HG03103 (cell line): Measurements from ENCODE around the gene PARD3.

Source experiments
- ATAC-seq: cut with Tn5 transposase; IDR thresholded peaks from one replicate; pipeline ENCODE4 v1.9.1; 2021; ENCODE audit warnings: low read depth; ENCODE audit not compliant: unreplicated experiment

PARD3 gene

DNA sequence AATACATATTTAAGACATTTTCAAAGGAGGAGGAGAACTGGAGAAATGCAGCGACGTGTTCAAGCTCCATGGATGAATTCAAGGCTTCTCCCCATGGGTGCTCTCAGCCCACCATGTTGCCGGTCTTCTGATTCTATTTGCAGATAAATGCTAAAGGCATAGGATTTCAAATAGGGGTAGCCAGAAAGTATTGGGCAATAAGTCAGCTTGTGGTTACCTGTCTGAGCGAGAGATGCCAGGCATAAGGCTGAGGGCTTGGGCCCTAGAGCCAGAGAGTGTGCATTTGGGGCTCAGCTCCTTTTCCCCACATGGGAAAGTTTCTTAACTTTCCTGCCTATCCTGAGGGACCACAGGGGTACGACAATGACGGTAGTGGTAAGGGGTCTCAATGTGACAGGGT lies 180.0 kb downstream of the PARD3 start:
- no peak for ATAC-seq

- ATAC-seq, result no peak
Measured at GRCh38 chr10:34633374-34633773, 181.7 kb downstream of the PARD3 start.

DNA sequence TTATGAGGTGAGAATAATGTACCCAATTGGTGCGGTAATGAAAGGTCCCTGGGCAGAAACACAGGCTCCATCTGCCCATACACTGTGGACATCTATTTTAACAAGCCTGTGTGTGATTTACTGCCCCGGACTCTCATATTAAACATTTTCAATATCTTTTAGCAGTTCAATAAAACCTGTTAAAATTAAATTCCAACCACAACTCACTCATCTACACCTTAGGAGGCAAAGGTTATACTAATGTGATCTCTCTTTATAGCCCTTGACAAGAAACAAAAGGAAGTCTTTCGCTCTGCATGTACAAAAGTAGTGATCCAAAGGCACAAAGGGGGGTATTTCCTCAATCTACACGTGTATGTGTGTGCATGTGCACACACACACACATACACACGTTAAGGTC lies 186.0 kb downstream of the PARD3 start:
- ATAC-seq, result no peak

DNA sequence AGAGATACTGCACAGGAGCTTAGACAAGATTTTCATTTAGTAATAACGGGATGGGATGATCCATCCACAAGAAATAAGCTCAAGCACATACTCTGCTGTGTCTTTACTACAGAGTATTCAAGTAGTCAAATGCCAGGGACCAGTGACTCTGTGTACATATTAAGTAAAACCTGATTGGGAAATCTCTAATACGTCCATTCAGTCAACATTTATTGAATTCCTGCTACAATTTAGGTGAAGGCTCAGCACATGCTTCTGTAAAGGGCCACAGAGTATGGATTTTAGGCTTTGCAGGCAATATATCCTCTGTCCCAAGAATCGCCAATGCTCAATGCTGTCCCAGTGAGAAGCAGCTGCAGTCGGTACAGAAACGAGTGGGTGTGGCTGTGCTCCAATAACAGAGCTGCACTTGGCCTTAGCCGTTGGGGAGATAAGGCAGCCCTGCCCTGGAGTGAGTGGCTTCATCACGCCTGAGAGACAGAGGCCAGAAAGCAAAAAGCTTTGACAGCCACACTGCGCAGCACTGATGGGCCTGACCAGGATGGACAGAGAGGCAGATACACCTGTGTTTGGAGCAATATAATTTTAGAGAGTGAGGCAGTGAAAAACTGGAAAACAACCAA lies 186.8 kb downstream of the PARD3 start:
- no peak for ATAC-seq

- no peak for ATAC-seq
Measured at GRCh38 chr10:34627741-34628140, 187.4 kb downstream of the PARD3 start.

- no peak for ATAC-seq
Measured at GRCh38 chr10:34627331-34627730, 187.8 kb downstream of the PARD3 start.

DNA sequence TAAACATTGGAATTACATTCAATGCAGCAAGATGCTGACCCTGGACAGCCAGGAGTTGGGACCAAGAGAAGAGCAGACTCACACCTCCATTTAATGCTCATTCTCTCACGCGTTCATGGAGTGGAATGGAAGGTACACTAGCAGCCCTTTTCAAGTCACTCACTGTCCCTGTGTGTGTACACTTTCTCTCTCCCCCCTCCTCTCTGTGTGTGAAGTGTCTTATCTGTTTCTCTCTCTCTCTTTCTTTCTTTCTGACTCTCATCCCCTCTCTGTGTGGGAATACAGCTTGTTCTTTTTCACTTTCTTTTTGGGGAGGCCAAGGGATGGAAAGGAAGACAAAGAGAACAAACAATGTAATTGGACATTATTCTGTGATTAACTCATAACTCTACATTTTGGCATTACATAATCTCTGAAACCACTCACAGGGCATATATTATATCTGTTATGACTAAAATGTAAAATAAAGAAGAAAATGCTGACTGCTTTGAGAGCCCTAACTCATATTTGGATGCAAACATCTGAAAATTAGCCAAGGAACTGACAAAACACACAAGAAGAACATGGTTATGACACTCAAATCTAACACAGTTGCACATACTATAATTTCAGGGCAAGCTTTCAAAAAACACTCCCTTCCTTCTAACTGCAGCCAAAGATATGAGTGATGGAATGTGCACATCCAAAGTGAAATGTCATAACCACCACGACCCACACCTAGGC lies 188.8 kb downstream of the PARD3 start:
- ATAC-seq, result no peak

DNA sequence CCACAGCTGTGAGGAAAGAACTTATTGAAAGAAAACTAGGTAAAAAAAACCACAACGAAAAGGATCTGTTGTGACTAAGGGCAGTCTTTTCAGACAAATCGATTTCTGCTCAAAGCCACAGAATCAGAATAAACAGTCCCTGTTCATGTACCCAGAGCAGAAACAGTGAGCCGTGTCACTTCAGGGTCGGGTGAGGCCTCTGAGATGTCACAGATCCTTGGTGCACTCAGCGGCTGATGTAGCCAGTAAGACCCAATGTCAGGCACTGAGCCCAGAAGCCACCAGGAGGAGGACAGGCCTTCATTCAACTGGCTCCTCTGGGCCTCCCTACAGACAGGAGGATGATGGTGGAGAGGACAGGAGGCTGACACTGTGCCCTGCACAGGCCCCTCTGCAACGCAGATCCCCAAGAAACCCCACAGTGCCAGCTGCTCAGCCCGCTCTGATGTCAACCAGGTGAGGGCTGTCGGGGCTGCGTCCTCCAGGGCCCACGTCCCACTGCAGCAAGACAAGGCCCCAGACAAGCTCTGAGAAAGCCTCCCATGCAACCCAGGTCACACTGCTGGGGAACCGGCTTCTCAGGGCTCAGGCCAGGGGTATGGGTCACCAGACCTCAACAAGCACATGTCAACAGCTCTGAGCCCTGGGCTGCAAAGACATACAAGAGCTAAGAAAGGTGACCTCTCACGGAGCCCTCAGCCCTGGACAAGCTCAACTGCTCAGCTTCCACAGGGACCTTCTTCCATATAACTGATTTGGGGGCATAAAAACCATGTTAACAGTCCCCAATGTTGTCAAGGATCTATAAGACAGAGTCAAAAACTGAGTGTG lies 190.6 kb downstream of the PARD3 start:
- ATAC-seq, result no peak

DNA sequence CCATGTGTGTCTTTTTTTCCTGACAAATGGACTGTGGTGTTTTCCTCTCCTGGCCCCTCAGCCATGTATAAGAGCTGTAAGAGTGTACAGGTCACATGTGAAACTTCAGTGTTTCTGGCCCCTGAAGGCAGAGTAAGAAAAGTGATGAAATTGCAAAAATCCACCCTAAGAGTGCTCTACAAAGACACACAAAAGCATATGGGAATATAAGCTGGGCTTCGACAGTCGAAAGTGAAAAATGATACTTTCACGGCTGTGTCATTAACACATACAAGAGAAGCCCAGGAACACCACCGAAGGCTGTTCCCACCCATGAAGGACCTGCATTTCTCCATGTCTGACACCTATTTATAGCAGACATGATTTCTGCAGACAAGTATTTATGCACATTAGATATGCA lies 192.2 kb downstream of the PARD3 start:
- ATAC-seq, result no peak

- ATAC-seq, result no peak
Measured at GRCh38 chr10:34618611-34619010, 196.5 kb downstream of the PARD3 start.

- no peak for ATAC-seq
Measured at GRCh38 chr10:34615770-34616169, 199.3 kb downstream of the PARD3 start.

DNA sequence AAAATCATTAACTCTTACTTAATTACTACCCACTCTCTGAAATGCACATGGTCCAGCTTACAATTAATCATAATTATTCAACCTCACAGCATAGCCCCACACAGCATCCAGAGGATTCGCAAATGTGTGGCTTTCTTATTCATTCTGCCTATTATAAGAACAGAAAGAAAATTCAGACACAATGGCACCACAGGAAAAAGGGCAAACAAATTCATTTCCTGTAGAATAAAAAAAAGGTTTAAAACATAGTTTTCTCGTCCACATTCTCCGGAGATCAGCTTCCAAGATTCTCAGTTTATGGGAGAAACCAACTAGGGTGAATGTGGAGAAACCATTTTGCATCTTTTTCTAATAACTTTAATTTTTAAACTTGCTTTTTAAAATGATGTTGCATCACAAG lies 201.6 kb downstream of the PARD3 start:
- no peak for ATAC-seq

DNA sequence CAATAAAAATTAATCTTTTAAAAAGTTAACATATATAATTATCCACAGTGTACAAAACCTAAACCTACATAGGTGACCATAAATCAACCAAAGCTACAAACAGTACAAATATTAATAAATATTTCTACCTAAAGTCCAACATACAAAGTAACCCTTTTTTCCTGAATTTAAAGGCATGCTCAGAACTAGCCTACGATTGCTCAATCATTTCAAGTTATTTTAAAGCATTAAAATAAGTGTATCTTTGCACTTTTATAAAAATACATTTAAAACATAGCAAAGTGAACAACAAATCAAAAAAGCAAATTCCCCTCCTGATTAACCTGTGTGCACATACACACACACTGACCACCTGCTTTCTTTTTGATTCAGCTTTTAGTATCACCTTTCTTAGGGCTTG lies 202.2 kb downstream of the PARD3 start:
- ATAC-seq, result no peak

DNA sequence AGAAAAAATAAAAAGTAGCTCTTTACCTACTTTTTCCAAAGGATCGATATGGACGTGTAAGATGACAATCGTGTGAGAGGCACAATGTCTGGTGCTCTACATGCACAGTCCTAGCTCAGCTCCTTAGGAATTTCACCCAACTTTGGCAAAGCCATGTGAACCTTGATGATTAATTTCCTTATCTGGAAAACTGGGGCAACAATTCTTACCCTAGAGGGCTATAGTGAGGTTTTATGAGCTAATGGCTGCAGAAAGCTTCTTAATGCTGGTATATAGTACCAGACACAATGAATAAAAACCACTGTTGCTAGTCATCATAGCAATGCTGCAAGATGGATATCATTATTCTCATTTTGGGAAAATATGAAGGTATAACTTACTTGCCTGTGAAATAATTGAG lies 202.7 kb downstream of the PARD3 start:
- ATAC-seq, result no peak

- no peak for ATAC-seq
Measured at GRCh38 chr10:34609287-34609940, 205.7 kb downstream of the PARD3 start.

DNA sequence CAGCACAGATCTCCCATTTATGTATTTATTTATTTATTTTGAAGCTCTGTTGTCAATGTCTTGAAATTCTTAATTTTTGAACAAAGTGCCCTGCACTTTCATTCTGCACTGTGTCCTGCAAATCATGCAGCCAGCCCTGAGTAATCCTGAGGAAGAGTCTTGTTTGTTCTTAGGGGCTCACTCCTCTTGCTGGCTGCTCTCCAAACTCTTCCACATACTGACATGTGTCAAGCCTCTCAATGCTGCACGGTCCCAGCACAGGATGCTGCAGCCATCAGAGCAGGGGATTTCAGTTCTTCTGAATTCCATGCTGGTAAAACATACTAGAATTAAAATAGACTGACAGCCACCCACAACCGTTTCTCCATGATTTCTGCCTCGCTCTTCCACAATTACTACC lies 207.2 kb downstream of the PARD3 start:
- no peak for ATAC-seq

DNA sequence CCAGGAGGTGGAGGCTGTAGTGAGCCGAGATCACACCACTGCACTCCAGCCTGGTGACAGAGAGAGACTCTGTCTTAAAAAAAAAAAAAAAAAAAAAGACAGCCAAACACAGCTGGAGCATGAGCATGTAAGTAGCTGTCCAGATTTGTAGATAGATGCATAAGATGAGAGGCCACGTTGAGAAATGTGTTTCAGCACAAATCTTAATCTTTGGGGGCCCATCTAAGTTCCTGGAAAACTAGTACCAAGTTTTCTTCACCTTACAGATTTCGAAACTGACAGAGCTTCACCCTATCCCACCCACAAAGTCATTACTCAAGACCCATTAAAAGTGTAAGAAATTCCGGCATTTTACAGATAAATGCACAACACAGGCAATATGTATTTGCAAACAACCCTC lies 208.2 kb downstream of the PARD3 start:
- no peak for ATAC-seq

- no peak for ATAC-seq
Measured at GRCh38 chr10:34602478-34602877, 212.6 kb downstream of the PARD3 start.

- ATAC-seq, result no peak
Measured at GRCh38 chr10:34601691-34602090, 213.4 kb downstream of the PARD3 start.

- no peak for ATAC-seq
Measured at GRCh38 chr10:34599026-34599795, 215.9 kb downstream of the PARD3 start.
